ENCODE measurements around the gene GFI1. TPM values are rescaled to one million over a fixed set of nuclear protein-coding genes. Genes with fewer than 3 reads are reported as not detected.

The GFI1 gene
- total and polyA plus RNA-seq, 2 of the 8 experiments (the other 6 are each of a cell fraction or from before 2014, with no cell fraction given): 0.08 to 0.17 TPM

DNA sequence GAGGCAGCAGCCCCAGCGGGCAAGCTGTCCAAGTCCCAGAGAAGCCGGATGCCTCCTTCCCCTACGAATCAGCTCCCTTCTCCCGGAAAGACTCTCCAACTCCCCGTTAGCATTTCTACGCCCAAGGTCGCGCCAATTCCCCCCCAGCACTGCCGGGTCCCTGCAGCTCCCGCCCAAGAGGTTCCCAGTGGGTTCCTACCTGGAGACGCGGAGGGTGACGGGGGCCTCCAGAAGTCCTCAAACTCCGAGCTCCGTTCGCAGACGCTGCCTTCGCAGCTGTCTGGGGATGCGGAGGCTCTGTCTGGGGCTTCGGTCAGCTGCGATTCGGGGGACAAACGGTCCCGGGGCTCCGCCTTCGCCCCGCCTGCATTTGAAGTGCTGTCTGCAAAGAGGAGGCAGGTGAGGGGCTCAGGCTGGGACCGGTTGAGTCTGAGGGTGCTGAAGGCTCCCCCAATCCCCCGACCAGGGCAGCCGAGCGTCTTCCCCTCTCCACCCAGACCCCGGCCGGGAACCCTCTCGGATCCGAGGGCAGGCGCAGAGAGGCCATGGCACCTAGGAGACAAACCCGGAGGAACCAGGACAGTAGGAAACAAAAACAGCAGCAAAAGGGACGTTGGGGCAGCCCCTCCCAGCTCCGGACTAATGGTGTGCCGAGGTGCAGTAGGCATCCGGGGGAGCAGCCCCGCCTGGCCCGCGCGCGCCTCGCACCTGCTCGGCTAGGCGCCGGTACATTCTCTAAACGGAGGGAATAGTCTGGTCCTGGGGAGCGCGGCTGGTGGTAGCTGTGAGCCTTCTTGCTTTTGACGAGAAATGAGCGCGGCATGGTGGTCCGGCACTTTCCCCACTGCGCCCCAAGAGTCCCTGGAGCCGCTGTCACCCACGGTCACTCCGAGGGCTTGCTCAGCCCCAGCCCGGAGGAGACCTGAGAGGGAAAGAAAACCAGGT lies 3.8 kb downstream of the GFI1 start (continued):
- TF ChIP-seq, protein P1, sequence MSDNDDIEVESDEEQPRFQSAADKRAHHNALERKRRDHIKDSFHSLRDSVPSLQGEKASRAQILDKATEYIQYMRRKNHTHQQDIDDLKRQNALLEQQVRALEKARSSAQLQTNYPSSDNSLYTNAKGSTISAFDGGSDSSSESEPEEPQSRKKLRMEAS (IDR thresholded peaks at IDR 0.05): no peak; the same call in 1 of the 2 replicates
- TF ChIP-seq SIN3A (conservative IDR thresholded peaks at IDR 0.05 in 1 of 2, IDR thresholded peaks at IDR 0.05 in 1 of 2; ENCODE audit: low read depth in 1 of 2, low read length in 2 of 2): no peak
- peak; percentile 57 for TF ChIP-seq KDM4A (IDR thresholded peaks at IDR 0.05; ENCODE audit: low read depth, low read length, severe bottlenecking)
- no peak for TF ChIP-seq POU5F1 (IDR thresholded peaks at IDR 0.05; ENCODE audit: low read depth, low read length)
- no peak for TF ChIP-seq POLR2AphosphoS5 (IDR thresholded peaks at IDR 0.05; ENCODE audit: low read depth, low read length)
- TF ChIP-seq CTBP2 (IDR thresholded peaks at IDR 0.05; ENCODE audit: borderline replicate concordance, insufficient read depth, insufficient read length, low read length): no peak

All from H1 (cell line).